MV-4-11 (cell line): Measurements from ENCODE around the gene ANKRD55.
"Not testable (repeated sequence)": the region's sequence is repeated elsewhere in the genome, so short reads cannot be mapped to it uniquely, and the experiment has no call there.

Experiments used
- DNase-seq: peaks from one replicate; lab custom pipeline; 2025; lab: John Stamatoyannopoulos, UW

Gene ANKRD55

GRCh38 chr5:56207537-56207936 is 25.6 kb downstream of the ANKRD55 start:
- DNase-seq, result no peak

DNA sequence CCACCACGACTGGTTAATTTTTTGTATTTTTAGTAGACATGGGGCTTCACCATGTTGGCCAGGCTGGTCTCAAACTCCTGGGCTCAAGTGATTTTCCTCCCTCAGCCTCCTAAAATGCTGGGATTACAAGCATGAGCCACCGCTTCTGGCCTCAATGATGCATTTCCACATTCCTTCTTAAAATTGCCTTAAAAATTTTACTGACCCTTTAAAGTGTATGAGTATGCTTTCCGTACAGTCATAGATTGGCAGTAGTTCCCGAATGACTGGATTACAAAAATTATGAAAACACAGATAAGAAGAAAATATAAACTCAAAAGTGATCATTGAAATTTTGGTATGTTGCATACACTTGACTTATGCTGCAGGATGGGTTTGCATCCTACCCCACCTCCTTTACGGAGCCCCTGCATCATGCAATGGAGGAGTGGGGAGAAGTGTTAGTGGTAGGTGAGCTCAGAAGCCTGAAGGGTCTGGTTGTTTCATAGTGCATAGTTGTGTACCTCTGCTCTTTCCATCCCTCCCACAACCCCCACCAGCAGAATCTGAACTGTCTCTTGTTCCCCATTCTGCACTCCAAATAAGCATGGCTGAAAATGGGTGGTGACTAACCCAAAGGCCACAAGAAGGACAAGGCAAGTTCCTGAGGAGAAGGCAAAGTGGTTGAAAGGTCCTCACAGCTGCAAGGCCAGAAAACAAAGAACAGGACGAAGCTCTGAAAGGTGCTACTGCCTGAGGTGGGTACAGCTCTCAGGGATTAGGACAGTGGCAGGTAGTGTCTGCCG is 26.8 kb downstream of the ANKRD55 start:
- peak; percentile 48 for DNase-seq

DNA sequence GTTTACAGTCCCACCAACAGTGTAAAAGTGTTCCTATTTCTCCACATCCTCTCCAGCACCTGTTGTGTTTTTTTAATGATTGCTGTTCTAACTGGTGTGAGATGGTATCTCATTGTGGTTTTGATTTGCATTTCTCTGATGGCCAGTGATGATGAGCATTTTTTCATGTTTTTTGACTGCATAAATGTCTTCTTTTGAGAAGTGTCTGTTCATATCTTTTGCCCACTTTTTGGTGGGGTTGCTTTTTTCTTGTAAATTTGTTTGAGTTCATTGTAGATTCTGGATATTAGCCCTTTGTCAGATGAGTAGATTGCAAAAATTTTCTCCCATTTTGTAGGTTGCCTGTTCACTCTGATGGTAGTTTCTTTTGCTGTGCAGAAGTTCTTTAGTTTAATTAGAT is 29.2 kb downstream of the ANKRD55 start:
- DNase-seq, result not testable (repeated sequence)

GRCh38 chr5:56202483-56202882 is 30.6 kb downstream of the ANKRD55 start:
- no peak for DNase-seq

DNA sequence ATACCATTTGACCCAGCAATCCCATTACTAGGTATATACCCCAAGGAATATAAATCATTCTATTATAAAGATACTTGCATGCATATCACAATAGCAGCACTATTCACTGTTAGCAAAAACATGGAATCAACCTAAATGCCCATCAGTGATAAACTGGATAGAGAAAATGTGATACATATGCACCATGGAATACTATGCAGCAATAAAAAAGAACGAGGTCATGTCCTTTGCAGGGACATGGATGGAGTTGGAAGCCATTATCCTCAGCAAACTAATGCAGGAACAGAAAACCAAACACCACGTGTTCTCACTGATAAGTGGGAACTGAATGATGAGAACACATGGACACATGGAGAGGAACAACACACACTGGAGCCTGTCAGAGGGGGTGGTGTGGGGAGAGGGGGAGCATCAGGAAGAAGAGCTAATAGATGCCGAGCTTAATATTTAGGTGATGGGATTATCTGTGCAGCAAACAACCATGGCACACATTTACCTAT is 31.3 kb downstream of the ANKRD55 start:
- DNase-seq, result not testable (repeated sequence)

DNA sequence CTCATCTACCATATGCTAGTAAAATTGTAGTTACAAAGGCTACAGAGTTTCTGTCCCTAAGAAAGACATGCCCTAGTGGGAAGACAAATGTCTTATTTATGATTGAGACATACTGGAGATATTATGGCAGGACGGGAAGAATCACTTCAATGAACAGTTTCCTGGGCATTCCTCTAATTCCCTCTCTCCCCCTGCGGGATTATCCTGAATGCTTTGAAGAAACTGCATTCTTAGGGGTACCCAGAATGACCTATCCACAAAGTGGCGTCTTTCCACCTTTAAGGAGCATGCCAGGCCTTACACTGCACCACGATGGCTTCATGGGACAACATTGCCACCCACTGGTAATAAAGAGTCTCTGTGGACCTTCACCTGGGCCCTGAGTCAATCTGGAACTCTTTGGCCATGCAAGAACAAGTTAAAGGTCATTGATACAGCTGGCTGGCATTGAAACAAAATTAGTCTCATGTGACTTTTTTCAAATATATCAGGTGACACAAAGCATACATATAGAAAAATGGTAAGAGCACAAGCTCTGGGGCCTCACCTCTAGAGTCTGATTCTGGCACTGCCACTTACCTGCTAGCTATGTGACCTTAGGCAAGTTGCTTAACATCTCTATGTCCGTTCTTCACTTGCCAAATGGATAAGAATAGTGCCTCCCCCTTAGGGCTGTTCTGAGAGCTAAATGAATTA is 32.0 kb downstream of the ANKRD55 start:
- DNase-seq, result peak; percentile 56

DNA sequence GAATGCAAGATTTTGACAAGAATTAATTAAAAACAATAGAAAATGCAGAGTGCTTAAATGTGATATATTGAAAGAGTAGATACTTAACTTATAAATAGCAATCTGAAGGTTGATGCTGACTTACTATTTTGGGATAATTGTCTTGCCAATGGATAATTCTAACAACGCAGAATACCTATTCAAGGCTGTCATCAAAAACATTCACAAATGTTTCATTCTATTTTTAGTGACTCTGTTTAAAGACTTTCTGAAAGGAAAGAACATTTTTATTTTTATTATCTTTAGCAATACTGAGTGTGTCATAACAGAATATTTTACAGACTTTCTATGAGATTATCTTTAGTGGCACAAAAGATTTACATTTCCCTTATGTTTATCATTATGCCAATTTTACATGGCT is 38.1 kb downstream of the ANKRD55 start:
- no peak for DNase-seq

- DNase-seq, result no peak
Observed at GRCh38 chr5:56192246-56192645, 40.9 kb downstream of the ANKRD55 start.

DNA sequence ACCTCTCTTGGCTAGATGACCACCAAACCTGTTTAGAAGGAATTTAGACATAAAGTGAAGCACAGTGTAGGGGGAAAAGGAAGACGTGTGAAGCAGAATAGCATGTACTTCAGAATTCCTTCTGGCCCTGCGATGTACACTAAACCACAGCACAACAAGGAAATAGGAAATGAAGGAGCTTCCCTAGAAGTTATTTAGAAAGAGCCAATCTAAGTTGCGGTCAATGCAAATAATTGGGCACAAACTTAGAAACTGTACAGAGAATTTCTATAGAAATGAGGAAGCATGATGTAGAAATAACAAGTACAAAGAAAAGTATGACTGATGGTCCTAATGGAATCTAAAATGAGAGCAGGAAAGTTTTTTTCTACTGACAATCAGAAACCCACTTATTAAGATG is 41.5 kb downstream of the ANKRD55 start:
- DNase-seq, result peak; percentile 80

- peak; percentile 79 for DNase-seq
Observed at GRCh38 chr5:56190497-56190896, 42.6 kb downstream of the ANKRD55 start.

GRCh38 chr5:56185768-56186311 is 47.3 kb downstream of the ANKRD55 start:
- no peak for DNase-seq

GRCh38 chr5:56183506-56183905 is 49.6 kb downstream of the ANKRD55 start:
- no peak for DNase-seq

GRCh38 chr5:56179442-56179841 is 53.7 kb downstream of the ANKRD55 start:
- DNase-seq, result no peak

- DNase-seq, result no peak
Observed at GRCh38 chr5:56178823-56179222, 54.3 kb downstream of the ANKRD55 start.

- no peak for DNase-seq
Observed at GRCh38 chr5:56176871-56177533, 56.1 kb downstream of the ANKRD55 start.

GRCh38 chr5:56176155-56176798 is 56.9 kb downstream of the ANKRD55 start:
- DNase-seq, result no peak

DNA sequence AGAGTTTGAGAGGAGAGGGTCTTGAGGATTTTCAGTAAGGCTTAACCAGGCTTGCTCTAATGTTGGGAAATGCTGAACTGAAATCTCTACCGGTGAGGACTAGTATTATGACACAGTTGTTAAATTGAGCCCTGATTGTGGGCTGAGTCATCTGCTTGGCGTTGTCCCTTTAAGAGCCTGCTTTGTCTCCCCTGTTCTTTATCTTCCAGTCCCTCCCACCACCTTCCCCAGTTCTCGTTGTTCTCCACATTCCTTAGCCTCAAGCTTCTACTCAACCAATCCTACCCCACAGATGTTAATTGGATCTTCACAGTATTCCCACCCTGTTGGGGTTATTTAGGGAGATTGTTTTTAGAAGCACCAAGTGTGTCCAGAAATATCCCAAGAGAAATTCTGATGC is 57.6 kb downstream of the ANKRD55 start:
- DNase-seq, result peak; percentile 46

GRCh38 chr5:56175021-56175420 is 58.1 kb downstream of the ANKRD55 start:
- peak; percentile 31 for DNase-seq

DNA sequence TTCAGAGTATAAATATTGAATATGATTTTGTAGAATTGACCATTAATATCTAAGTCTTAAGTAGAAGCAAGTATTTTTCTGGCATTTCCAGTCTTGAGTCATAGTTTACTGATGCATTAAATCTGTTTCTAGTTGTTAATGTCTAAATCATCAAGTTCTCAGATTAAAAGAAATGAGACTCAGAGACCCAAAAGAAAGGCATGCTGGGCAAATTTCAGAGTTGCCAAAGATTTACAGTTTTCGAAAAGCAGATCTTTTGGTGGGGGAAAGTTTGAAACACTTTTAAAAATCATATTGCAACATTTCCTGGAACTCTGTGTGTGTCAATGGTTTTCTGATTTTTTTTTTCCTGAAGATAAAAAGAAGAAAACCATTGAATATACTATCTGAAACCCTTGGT is 60.9 kb downstream of the ANKRD55 start:
- peak; percentile 43 for DNase-seq

- no peak for DNase-seq
Observed at GRCh38 chr5:56170557-56170956, 62.6 kb downstream of the ANKRD55 start.

- DNase-seq, result no peak
Observed at GRCh38 chr5:56169949-56170348, 63.2 kb downstream of the ANKRD55 start.

- no peak for DNase-seq
Observed at GRCh38 chr5:56169281-56169680, 63.8 kb downstream of the ANKRD55 start.
